ENCODE measurements around the gene FCN1.

The FCN1 gene

DNA sequence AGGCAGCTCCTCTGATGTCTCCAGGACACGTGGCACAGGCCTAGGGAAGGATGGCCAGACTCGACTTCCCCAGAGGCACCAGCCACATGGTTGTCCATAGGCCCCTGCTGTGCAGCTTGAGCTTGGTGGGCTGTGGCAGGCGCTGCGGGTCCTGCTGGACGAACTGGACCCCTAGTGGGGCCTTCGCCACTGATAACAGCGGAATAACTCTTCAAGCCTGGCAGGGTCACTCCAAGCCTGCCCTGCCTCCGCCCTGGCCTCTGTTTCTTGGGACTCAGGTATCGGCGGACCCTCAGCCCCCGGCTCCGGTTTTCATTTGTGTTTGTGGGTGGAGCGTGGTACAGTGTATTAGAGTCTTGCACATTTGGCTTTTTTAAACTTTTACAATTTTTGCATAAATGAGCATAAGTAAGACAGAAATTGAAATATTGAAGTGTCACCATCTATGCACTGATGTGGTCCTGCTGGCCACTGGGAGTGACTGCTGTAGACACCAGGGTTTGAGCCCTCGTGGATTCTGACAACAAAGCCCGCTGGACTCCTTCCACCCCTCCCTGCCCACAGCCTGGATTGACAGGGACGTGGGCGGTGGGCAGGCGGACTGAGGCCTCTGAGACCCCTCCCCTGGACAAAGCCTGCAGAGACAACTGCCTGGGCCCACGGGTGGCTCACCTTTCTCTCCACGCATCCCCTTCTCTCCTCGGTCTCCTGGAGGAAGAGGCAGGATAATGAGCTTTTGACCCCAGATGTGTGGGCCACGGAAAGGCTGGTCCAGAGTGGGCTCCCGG lies 3.8 kb downstream of the FCN1 start:
- no peak for DNase-seq (ENCODE audit: low spot score)

DNA sequence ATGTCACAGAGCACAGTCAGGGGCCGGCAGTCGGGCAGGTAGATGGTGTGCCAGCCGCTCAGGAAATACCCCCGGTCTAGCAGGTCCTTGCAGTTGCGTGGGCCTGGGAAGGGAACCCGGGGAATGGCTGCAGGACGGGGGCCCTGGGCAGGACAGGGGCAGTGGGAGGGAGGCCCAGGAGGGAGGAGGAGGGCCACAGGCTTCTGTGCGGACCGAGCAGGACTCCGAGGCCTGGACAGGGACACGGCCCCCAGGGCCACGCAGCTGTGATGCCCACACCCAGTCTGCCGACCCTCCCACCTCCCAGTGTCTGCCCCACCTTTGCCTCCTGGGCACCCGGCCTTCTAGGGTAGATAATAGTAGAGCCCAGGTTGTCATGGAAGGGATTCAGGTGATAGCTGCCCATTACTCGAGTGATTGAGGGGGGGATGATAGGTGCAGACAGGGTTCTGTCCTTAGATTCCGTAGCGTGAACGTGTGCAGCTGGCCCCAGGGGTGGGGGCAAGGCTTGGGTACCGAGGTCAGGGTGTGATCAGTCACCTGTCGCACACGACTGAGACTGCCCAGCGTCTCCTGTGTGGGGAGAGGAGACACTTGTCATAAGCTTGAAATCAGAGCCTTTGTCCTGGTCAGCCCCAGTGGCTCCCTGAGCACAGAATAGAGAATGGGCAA lies 4.5 kb downstream of the FCN1 start:
- DNase-seq (ENCODE audit: low spot score): no peak

DNA sequence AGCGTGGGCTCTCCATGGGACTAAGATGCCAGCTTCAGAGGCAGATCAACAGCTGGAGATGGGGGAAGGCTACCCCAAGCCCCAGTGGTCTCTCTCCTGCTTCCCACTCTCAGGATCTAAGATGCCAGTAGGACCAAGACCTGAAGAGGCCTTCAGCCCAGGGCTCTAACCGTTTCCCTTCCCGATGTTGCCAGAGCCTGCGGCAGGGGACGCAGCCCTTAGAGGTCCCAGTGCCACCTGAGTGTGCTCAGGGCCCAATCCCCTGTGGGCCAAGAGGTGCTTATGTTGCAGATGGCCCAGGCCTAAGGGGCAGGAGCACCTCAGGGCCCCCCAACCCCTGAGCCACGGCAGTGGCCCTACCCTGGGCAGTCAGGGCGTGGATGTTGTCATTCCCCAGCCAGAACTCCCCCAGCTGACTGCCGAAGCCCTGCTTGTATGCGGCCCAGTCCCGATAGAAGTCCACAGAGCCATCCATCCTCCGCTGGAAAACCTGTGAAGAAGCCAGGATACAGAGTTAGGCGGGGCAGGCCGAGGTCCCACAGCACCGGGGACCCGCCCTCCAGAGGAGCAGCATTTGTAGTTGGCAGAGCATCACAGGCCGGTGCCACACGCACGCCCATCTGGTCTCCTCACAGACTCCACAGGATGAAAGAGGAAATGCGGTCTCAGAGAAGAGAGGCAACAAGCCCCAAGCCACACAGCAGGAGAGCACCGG lies 5.4 kb downstream of the FCN1 start:
- no peak for DNase-seq (ENCODE audit: low spot score)

DNA sequence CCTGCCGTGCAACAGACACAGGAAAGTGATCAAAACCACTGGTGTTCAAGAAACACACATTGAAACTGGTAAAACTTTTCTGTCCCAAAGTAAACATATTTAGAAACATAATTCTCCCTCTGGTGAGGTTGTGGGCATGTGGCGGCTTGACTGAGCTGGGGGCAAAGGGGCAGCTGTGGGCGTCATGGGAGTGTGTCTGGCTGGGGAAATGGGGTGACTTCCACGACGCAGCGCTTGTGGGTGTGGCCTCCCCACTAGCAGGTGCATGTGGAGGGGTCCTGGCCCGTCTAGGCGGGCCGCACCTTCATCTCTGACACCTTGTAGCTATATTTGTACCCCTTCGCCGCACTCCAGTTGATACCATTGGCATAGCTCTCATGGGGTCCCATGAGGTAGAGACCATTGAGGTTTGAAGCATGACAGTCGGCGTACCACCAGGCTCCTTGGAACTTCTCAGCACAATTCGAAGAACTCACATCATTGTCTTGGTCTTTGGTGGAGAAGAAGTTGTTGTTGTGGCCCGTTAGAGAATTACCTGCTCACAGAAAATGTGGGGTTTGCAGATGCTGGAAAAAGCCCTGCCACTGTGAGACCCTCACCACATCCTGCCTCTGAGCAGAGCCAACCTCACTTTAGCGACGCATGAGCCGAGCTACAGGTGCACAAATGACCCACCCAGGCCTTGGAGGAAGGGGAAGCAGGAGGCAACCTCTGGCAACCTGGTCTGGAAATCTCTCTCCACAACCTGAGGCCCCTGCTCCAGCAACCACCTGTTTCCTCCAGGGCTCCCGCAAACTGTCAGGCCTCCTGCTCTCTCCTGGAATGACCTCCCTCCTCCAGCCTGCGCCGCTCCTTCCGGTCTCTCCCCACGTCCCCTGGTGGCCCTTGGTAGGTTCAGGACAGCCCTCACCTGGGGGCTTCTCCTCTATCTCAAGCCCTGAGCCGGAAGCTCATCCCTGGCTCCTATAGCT lies 7.9 kb downstream of the FCN1 start:
- DNase-seq (ENCODE audit: low spot score): no peak

DNA sequence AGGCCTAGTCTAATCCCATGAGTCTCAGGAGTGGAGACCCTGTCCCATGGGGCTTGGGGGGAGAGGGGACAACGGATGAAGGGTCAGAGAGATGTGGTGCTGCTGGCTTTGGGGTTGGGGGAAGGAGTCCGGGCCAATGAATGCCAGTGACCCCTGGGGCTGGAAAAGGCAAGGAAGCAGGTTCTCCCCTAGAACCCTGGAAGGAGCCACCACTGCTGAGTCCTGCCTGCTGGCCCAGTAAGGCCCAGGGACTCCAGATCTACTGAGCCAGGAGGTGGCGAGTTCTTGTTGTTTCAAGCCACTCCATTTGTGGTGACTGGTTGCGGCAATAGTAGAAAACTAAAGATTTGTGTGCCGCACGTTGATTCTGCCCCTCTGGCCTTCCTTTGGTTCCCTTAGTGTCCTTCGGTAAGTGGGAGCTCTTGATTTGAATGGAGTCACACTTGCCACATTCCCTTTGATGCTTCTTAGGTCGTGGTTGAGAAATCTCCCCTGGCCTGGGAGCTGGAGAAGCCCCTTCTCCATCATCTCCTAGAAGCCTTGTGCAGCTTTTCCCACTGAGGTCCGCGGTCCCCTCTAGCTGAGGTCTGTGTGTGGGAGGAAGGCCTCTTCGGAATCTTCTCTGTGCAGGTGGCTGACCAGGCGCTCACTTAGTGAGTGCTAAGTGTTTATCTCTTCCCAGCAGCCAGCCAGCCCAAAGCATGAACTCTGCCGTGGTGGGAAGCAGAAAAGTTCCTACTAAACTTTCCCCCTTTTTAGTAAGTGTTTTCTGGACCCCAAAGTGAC lies 9.0 kb downstream of the FCN1 start:
- no peak for DNase-seq (ENCODE audit: low spot score)

DNA sequence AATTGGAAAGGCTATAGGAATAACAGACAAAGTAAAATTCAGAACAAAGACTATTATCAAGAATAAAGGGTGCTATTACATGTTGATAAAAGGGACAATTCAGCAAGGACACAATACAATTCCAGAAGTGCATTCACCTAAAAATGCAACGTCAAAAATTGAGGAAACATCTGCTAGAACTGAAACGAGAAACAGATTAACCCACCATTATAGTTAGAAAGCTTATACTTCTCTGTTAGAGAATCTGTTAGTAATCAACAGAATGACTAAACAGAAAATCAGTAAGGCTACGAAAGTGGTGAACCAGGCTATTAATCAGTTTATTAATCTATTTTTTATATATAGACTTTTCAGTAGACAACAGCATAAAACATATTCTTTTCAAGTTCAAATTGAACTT lies 14.8 kb downstream of the FCN1 start:
- no peak for DNase-seq (ENCODE audit: low spot score)

DNA sequence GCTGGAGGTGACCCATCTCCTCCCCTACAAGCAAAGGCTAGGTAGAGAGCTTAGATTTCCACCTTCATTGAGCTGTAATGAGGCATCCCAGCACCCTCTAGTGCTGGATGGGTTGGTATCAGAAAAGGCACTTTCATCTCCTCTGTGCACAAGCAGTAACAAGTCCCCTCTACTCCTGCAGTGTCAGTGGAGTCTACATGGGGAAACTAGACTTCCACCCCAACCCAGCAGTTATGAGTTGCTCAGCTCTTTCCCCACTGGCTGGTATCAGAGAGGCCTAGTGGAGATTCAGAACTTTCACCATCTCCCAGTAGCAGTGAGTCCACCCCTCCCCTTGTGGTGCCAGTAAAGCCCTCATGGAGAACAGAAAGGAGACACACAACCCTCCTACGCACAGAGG lies 17.9 kb downstream of the FCN1 start:
- DNase-seq (ENCODE audit: low spot score): no peak

DNA sequence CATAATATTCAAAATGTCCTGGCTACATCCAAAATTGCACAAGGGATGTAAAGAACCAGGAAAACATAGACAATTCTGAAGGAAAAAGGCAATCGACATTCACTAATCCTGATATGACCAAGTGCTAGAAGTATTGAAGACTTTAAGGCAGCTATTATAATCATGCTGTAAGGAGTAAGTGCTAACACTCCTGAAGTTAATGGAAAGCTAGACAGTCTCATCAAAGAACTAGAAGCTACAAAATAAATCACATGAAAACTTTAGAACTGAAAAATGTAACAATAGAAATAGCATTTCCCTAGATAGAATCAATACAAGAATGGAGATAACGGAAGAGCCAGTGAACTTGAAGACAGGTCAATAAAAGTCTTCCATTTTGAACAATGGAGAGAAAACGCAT lies 18.5 kb downstream of the FCN1 start:
- DNase-seq (ENCODE audit: low spot score): no peak

DNA sequence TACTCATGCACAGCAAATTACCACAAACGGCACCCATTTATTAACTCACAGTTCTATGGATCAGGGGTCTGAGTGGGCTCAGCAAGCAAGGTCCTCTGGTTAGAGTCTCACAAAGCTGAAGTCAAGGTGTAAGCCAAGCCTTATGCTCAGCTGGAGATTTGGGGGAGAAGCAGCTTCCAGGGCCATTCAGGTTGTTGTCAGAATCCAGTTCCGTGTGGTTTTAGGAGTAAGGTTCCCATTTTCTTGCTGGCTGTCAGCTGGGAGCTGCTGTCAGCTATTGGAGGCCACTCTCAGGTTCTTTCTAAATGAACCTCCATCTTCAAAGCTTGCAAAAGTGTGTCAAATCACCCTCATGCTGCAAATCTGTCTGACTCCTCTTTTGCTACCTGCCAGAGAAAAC lies 19.4 kb downstream of the FCN1 start:
- DNase-seq (ENCODE audit: low spot score): no peak

DNA sequence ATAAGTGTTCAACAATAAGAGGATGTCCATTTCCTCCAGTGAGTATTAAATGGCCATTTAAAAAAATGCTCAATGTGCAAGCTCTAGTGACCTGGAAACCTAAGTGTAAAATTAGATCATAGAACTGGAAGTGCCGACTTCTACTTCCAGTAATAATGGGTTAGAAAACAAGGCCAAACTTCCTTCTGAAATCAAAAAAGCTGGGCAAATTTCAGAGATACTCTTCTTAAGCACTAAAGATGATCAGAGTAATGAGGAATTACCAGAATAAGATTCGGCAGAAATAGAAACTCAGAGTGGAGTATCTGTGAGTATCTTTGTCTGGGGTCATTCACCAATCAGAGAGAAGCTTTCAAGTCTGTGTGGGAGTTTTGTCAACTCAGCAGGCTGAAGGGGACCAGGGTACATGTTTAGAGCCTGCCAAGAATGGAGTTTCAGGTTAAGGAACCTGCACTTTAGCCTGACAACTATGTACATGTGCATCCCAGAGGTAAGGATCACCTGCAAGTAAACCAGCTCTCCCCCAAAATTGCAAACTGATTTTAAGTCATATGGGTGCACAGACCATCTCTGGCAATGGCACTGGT lies 20.0 kb downstream of the FCN1 start:
- DNase-seq (ENCODE audit: low spot score): no peak

DNA sequence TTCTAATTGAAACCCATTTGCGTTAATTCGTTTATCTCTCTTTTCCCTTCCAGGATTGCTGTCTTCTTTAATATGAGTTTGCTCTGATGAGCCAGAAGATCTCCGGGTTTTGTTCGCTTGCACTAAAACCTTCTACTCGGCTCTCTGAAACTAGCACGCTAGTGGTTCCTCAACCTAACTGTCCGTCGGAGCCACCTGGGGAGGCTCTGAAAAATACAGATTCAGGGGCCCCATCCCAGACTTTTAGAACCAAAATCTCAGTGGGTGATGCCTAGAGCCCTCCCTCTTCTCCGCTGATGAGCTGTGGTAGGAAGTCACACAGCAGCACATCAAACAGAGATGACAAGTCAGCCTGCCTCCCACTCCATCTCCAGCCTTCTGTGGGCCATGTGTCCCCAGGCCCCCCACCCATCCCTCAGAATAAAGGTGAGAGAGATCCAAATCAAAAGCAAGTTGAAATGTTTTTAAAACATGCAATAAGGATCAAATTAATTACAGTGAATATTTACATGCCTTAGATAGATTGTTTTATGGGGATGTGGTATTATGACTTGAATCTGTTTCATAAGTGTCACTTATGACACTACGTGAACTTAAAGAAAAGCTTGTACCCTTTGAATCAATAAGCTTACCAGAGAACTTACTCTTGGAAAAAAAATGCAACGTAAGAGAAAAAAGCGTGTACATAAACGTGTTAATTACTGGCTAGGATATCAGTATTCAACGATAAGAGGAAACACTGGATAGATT lies 20.7 kb downstream of the FCN1 start:
- DNase-seq (ENCODE audit: low spot score): no peak

DNA sequence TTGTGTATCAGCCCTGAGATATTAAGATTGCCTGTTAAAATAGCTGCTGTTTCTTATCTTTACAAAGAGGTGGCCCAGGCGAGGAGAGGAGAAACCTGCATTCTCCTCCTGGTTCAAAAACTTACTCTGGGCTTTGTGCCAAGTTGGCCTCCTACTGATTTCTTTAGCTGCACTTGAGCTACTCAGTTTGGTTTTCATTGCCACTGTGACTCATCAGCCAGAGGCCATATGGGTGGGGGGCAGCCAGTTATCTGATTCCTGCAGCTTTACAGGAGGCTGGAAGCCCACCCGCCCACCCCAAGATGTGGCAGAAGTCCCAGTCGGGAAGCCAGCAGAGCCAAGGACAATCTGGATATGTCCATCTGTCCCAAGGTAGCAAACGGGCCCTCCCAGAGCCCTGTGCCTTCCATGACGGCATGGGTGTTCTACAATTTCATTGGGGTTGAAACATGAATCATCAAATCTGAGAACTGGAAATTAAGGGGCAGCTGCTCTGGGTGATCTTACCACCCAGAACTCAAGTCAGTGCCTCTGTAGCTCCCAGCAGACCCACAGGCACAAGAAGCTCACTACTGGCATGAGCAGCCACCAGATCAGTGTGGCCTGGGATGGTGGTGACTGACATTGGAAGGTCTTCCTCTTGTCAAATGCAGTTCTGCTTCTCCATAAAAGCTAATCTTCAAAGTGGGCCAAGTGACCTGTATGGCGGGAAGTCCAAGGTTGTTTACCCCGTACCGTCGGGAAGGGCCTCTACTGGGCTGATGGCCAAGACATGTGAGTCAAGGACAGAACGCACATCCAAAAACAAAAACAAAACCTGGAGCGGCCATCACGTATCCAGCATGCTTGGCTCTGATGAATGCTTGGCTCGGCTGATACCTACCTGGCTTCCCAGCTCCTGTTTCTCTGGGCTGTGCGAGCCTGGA lies 21.5 kb downstream of the FCN1 start:
- no peak for DNase-seq (ENCODE audit: low spot score)

DNA sequence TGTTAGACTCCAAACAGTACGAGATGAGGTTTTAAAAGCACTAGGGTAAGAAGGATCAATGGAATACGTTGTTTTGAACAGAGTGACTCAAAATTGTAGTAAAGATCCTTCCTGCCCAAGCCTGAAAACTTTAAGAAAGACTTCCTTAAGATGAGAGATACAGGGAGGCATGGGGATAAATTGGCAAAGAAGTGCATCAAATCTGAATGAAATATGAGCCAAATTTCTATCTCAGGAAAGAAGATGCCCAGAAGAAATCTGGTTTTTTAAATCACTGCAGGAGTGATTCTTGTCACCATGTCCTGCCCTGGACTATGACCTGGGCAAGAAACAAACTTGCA lies 22.2 kb downstream of the FCN1 start:
- DNase-seq (ENCODE audit: low spot score): no peak

DNA sequence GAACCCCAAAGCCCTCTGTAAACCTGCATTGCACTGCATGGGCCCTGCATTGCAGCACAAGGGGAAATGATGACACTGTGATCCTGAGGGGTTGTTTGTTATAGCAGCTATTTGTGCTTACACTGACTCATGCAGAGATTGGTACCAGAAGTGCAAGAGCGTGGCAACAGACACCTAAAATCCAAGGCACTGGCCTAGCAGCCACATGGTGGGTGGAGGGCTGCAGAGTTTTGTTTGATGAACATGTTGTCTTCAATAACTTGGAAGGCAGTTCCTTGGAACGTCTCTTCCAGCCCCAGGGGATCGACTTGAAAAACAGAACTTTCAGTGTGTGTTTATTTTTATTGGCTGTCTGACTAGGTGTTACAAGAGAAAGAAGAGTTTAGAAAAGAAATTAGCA lies 22.6 kb downstream of the FCN1 start:
- DNase-seq (ENCODE audit: low spot score): no peak

DNA sequence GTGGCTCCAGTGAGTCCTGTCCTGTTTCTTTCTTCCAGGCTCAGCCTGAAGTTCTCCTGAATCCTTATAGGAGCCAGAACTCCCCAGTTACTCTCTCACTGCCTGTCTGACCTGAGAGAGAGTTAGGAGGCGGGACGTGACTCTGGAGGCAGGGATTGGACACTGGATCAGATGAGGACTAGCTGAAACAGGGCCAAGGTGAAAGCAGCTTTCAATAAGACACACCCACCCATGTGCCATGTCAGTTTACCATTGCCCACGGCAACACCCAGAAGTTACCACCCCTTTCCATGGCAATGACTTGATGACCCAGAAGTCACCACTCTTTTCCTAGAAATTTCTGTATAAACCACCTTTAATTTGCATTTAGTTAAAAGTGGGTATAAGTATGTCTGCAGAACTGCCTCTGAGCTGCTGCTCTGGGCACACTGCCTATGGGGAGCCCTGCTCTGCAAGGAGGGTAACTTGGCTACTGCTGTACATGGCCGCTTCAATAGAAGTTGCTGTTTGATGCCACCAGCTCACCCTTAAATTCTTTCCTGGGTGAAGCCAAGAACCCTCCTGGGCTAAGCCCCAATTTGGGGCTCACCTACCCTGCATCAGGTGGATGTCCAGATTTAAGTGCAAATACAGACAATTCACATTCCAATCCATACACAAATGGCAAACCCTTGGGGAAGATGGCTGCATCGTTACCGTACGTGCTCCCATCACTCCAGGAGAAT lies 23.4 kb downstream of the FCN1 start:
- no peak for DNase-seq (ENCODE audit: low spot score)

DNA sequence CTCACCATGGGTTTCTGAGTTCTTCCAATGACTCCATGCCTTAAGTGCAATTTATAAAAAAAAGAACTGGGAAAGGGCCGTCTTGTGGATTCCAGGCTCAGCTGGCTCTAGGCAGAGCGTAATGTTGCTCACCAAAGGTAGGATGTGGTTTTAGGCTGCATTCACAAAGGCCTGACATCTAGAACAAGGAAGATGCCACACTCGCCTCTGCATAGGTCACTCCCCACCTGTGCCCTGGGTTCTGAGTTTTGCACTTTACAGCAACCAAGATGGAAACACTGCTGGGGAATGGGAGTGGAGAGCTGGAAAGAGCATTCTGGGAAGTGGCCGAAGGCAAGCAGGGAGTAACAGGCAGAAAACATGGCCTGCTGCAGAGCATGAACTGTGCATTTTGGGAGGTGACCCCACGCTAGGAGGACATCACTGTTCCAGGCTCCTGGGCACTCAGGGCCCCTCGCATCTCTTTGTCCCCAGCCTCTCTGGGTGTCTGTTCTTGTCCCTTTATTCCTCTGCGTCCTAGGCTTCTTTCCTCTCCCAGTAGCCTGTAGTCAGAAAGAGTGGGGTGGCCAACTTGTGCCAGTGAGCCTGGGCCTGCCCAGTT lies 24.8 kb downstream of the FCN1 start:
- no peak for DNase-seq (ENCODE audit: low spot score)

DNA sequence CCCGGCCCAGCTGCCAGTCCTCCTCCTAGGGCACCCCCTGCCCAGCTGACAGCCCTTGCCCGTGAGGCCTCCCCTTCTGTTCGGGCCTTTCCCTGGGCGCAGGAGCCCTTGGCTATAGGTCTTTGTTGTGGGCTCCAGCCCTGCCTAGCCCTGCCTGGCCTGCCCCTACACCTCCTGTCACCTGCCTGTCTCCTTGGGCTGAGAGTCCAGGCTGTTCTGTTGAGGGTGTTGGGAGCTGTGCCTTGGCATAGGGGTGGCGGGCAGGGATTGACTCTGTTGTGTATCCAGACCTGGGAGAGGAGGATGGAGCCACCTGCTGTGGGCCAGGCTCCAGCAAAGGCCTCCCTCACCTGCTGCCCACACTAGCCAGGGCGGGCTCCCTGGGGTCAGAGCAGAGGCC lies 25.5 kb downstream of the FCN1 start:
- DNase-seq (ENCODE audit: low spot score): no peak

DNA sequence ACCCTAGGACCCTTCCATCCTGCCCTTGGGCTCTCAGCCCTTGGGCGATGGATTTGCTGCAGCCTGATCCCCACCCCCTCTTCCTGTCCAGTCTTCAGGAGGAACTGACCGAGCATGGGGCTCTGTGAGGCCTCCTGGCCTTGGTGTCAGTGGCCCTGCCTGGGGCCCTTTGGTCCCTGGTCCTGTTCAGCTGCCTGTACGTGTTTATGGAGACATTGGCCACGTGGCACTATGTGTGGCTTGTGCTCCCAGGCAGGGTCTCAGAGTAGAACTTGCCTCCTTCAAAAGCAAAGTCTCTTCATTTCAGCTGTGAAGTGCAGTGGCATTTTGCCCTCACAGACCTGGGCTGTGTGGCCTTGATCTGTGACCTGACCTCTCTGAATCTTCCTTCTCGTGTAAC lies 26.0 kb downstream of the FCN1 start:
- DNase-seq (ENCODE audit: low spot score): no peak

Measured in NAMALWA (cell line).